GM08714 (cell line): ENCODE data around the gene AKT1.

Source experiments
- H3K4me3 ChIP-seq: fragments of 200-500 bp; sonication (Bioruptor generic); 2 replicates; pipeline ENCODE4 v1.5.1; 2014; ENCODE audit warnings: mild to moderate bottlenecking, low read length, inconsistent platforms
- ZNF274 ChIP-seq: IDR thresholded peaks from 2 replicates; pipeline ENCODE4 v1.6.1; 2012; ENCODE audit warnings: mild to moderate bottlenecking, low read depth, low read length

Gene AKT1

GRCh38 chr14:104824353-104824997 is 28.9 kb upstream of the AKT1 start:
- TF ChIP-seq ZNF274, result no peak
- H3K4me3 ChIP-seq, result no peak overlapping the region

- no peak for TF ChIP-seq ZNF274
Measured at GRCh38 chr14:104822821-104823615, 27.5 kb upstream of the AKT1 start.

GRCh38 chr14:104821971-104822608 is 26.5 kb upstream of the AKT1 start:
- H3K4me3 ChIP-seq, result no peak overlapping the region
- no peak for TF ChIP-seq ZNF274

More at GRCh38 chr14:104822821-104823615, 27.5 kb upstream of the AKT1 start:
- no peak overlapping the region for H3K4me3 ChIP-seq

- H3K4me3 ChIP-seq, result no peak overlapping the region
- no peak for TF ChIP-seq ZNF274
Measured at GRCh38 chr14:104821229-104821945, 25.8 kb upstream of the AKT1 start.

GRCh38 chr14:104820669-104821228 is 25.2 kb upstream of the AKT1 start:
- no peak for TF ChIP-seq ZNF274
- no peak overlapping the region for H3K4me3 ChIP-seq

- TF ChIP-seq ZNF274, result no peak
- no peak overlapping the region for H3K4me3 ChIP-seq
Measured at GRCh38 chr14:104819361-104819781, 23.8 kb upstream of the AKT1 start.

- no peak for TF ChIP-seq ZNF274
- no peak overlapping the region for H3K4me3 ChIP-seq
Measured at GRCh38 chr14:104818714-104819161, 23.2 kb upstream of the AKT1 start.

GRCh38 chr14:104817930-104818713 is 22.6 kb upstream of the AKT1 start:
- no peak overlapping the region for H3K4me3 ChIP-seq
- TF ChIP-seq ZNF274, result no peak

- no peak for TF ChIP-seq ZNF274
- H3K4me3 ChIP-seq, result peak overlapping the region; percentile 88
Measured at GRCh38 chr14:104816616-104816884, 21.0 kb upstream of the AKT1 start.

GRCh38 chr14:104814701-104815100 is 19.2 kb upstream of the AKT1 start:
- H3K4me3 ChIP-seq, result peak overlapping the region; percentile 88; the same call in 1 of the 2 replicates

GRCh38 chr14:104813286-104813685 is 17.7 kb upstream of the AKT1 start:
- H3K4me3 ChIP-seq, result no peak overlapping the region
- TF ChIP-seq ZNF274, result no peak

- TF ChIP-seq ZNF274, result no peak
- H3K4me3 ChIP-seq, result no peak overlapping the region
Measured at GRCh38 chr14:104810316-104810715, 14.8 kb upstream of the AKT1 start.

- TF ChIP-seq ZNF274, result no peak
- no peak overlapping the region for H3K4me3 ChIP-seq
Measured at GRCh38 chr14:104808456-104808855, 12.9 kb upstream of the AKT1 start.
